Activated CD8-positive, alpha-beta T cell treated with anti-CD3 and anti-CD28 coated beads for 36 hours (primary cell): ENCODE results near the gene ELAVL2. TPM values are rescaled to one million over a fixed set of nuclear protein-coding genes. Genes with fewer than 3 reads are reported as not detected.

Experiments used
- ATAC-seq: fragments of 200-7000 bp; cut with Tn5 transposase; one replicate; pipeline ENCODE4 v1.10.0; 2021; ENCODE audit warnings: mild to moderate bottlenecking, moderate library complexity
- CTCF ChIA-PET: fragments of 350-600 bp; sonication (Branson Sonifier 250); formaldehyde crosslinking; loops from one replicate; lab custom pipeline; 2021; ENCODE audit warnings: antibody characterized with exemption; lab: Charles Lee
- POLR2A ChIA-PET: fragments of 350-600 bp; sonication (Branson Sonifier 250); formaldehyde crosslinking; loops from one replicate; lab custom pipeline; 2021; ENCODE audit warnings: antibody characterized with exemption; lab: Charles Lee
- DNase-seq: peaks from one replicate; pipeline ENCODE4 v3.0.0-alpha.2; 2020
- H3K27ac Mint-ChIP-seq: one replicate; pipeline ENCODE4 v1.8.0; 2021; ENCODE audit warnings: mild to moderate bottlenecking, mixed read lengths
- H3K27me3 Mint-ChIP-seq: one replicate; pipeline ENCODE4 v1.8.0; 2021; ENCODE audit warnings: mixed read lengths
- H3K36me3 Mint-ChIP-seq: one replicate; pipeline ENCODE4 v1.8.0; 2021; ENCODE audit warnings: low read depth, mixed read lengths
- H3K4me1 Mint-ChIP-seq: one replicate; pipeline ENCODE4 v1.8.0; 2021; ENCODE audit warnings: low read depth, mixed read lengths
- H3K4me3 Mint-ChIP-seq: one replicate; pipeline ENCODE4 v1.8.0; 2021; ENCODE audit warnings: mild to moderate bottlenecking, moderate library complexity, mixed read lengths
- H3K9me3 Mint-ChIP-seq: one replicate; pipeline ENCODE4 v1.8.0; 2021; ENCODE audit warnings: mixed read lengths
- CTCF ChIP-seq: fragments of 200-600 bp; IDR thresholded peaks from one replicate; pipeline ENCODE4 v1.8.0; 2022; ENCODE audit warnings: antibody characterized with exemption, mild to moderate bottlenecking
- intact Hi-C: fragments of 100-400 bp; cut with micrococcal nuclease; formaldehyde crosslinking; loops from one replicate; pipeline ENCODE4 v1.10.0; 2022
- total RNA-seq, 2 experiments: library from RNA; stranded (reverse); gene quantifications; one replicate each; pipeline ENCODE4 v1.2.3, GENCODE V29; 2021

The ELAVL2 gene
- total RNA-seq, 2 experiments from 2014 or later, result not detected

GRCh38 chr9:23811633-23812032, 14.4 kb downstream of the ELAVL2 start:
- Mint-ChIP-seq H3K4me3 (no peak overlapping the region), H3K27me3 (no peaks in the 10 kb centered on the region), H3K27ac (no peak overlapping the region), H3K9me3 (peaks cover 4% of the 10 kb centered on the region), H3K36me3 (no peaks in the 10 kb centered on the region), H3K4me1 (no peaks in the 10 kb centered on the region)
- DNase-seq (no peak), ATAC-seq (no peak)
- TF ChIP-seq CTCF, result no peak
- CTCF ChIA-PET, result no interaction called here
- intact Hi-C loops, result no loop called here
- POLR2A ChIA-PET, result no interaction called here

- Mint-ChIP-seq H3K9me3 (peaks cover 2% of the 10 kb centered on the region), H3K36me3 (no peaks in the 10 kb centered on the region), H3K4me1 (no peaks in the 10 kb centered on the region), H3K27me3 (no peaks in the 10 kb centered on the region), H3K27ac (no peak overlapping the region), H3K4me3 (no peak overlapping the region)
- intact Hi-C loops, result no loop called here
- ChIA-PET CTCF (no interaction called here), POLR2A (no interaction called here)
- TF ChIP-seq CTCF, result no peak
- no peak for ATAC-seq
- no peak for DNase-seq
Measured at GRCh38 chr9:23803216-23803615, 22.8 kb downstream of the ELAVL2 start.

GRCh38 chr9:23801523-23801922, 24.5 kb downstream of the ELAVL2 start:
- peaks cover 2% of the 10 kb centered on the region for H3K9me3 Mint-ChIP-seq
- no peak overlapping the region for H3K4me3 Mint-ChIP-seq
- H3K27ac Mint-ChIP-seq, result no peak overlapping the region
- no peaks in the 10 kb centered on the region for H3K36me3 Mint-ChIP-seq
- ChIA-PET POLR2A (no interaction called here), CTCF (no interaction called here)
- intact Hi-C loops, result no loop called here
- ATAC-seq (no peak), DNase-seq (no peak)
- no peak for TF ChIP-seq CTCF
- H3K27me3 Mint-ChIP-seq, result no peaks in the 10 kb centered on the region
- H3K4me1 Mint-ChIP-seq, result no peaks in the 10 kb centered on the region

GRCh38 chr9:23799521-23799920, 26.5 kb downstream of the ELAVL2 start:
- no peak for DNase-seq
- intact Hi-C loops, result no loop called here
- CTCF ChIA-PET, result no interaction called here
- no peak for TF ChIP-seq CTCF
- POLR2A ChIA-PET, result no interaction called here
- H3K9me3 Mint-ChIP-seq, result peaks cover 6% of the 10 kb centered on the region
- H3K4me3 Mint-ChIP-seq, result no peak overlapping the region
- no peaks in the 10 kb centered on the region for H3K4me1 Mint-ChIP-seq
- H3K27ac Mint-ChIP-seq, result no peak overlapping the region
- H3K27me3 Mint-ChIP-seq, result no peaks in the 10 kb centered on the region
- H3K36me3 Mint-ChIP-seq, result no peaks in the 10 kb centered on the region
- no peak for ATAC-seq

- H3K27me3 Mint-ChIP-seq, result no peaks in the 10 kb centered on the region
- H3K27ac Mint-ChIP-seq, result no peak overlapping the region
- DNase-seq, result no peak
- CTCF ChIA-PET, result no interaction called here
- no peaks in the 10 kb centered on the region for H3K36me3 Mint-ChIP-seq
- ATAC-seq, result no peak
- no peak for TF ChIP-seq CTCF
- no peak overlapping the region for H3K4me3 Mint-ChIP-seq
- intact Hi-C loops, result no loop called here
- H3K9me3 Mint-ChIP-seq, result peaks cover 3% of the 10 kb centered on the region
- H3K4me1 Mint-ChIP-seq, result no peaks in the 10 kb centered on the region
- POLR2A ChIA-PET, result no interaction called here
Measured at GRCh38 chr9:23798325-23798724, 27.7 kb downstream of the ELAVL2 start.
